ENCODE results near the gene VIM. TPM values are rescaled to one million over a fixed set of nuclear protein-coding genes. Genes with fewer than 3 reads are reported as not detected.

The VIM gene
- total and polyA plus RNA-seq, 2 of the 4 experiments (the other 2 are of a cell fraction), result 4,502 to 6,735 TPM

DNA sequence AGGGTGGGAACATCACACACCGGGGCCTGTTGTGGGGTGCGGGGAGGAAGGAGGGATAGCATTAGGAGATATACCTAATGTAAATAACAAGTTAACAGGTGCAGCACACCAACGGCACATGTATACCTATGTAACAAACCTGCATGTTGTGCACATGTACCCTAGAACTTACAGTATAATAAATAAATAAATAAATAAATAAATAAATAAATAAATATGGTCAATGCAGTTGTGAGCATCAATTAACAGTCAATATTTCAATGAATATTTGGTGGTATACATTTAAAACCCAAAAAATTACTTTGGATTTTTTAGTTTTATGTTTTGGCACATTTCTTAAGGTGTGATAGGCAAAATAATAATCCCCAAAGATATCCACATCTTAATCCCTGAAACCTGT lies 42.2 kb upstream of the VIM start:
- Histone ChIP-seq H3K18ac (ENCODE audit: low read depth, low read length) (no peak overlapping the region), H2BK15ac (ENCODE audit: low read depth, low read length) (no peak overlapping the region), H3K4me3 (ENCODE audit: insufficient read depth, low read depth, low read length) (no peak overlapping the region), H2AFZ (replicated peaks; ENCODE audit: low read length, poor library complexity) (no peak overlapping the region), H3K9me3 (ENCODE audit: control insufficient read depth, insufficient read depth, low read length) (no peaks in the 10 kb centered on the region), H2BK5ac (ENCODE audit: low read depth, low read length, poor library complexity, severe bottlenecking) (no peak overlapping the region), H4K20me1 (ENCODE audit: insufficient read depth, low read length) (no peaks in the 10 kb centered on the region), H4K5ac (ENCODE audit: low read depth, low read length) (no peak overlapping the region), H4K8ac (ENCODE audit: low read depth in 2 of 2, low read length in 2 of 2) (no peak overlapping the region), H3K23ac (ENCODE audit: low read depth, low read length) (no peak overlapping the region), H3K36me3 (ENCODE audit: control insufficient read depth, insufficient read depth, low read length) (no peaks in the 10 kb centered on the region), H3K4me1 (ENCODE audit: control insufficient read depth, insufficient read depth, low read length) (no peaks in the 10 kb centered on the region), H3K79me1 (ENCODE audit: low read depth in 1 of 2, low read length in 2 of 2) (peaks cover 11 to 17% of the 10 kb centered on the region in 2 experiments), H3K4ac (ENCODE audit: low read depth, low read length) (no peak overlapping the region), H2BK120ac (ENCODE audit: low read depth, low read length) (no peak overlapping the region), H2AK9ac (replicated peaks; ENCODE audit: low read depth, low read length, poor library complexity) (no peak overlapping the region), H2BK20ac (ENCODE audit: low read depth, low read length) (no peak overlapping the region), H3K56ac (ENCODE audit: extremely low read depth, insufficient read depth, low read length) (no peak overlapping the region), H3K27me3 (ENCODE audit: control insufficient read depth, insufficient read depth, low read length) (no peaks in the 10 kb centered on the region), H3K4me2 (ENCODE audit: low read depth, low read length) (no peak overlapping the region), H3K9me1 (ENCODE audit: insufficient read depth, low read length) (peaks cover 3% of the 10 kb centered on the region), H3K9ac (ENCODE audit: low read depth, low read length) (no peak overlapping the region), H3K27ac (ENCODE audit: insufficient read depth, low read length) (no peak overlapping the region), H4K91ac (ENCODE audit: insufficient read depth, low read depth, low read length) (no peak overlapping the region), H3K14ac (replicated peaks; ENCODE audit: low read depth, low read length) (no peak overlapping the region), H2AK5ac (ENCODE audit: low read depth, low read length) (no peak overlapping the region)
- WGBS, 2 experiments (ENCODE audit: extremely low coverage in 2 of 2, insufficient read length in 1 of 2), result no CpG with 5 or more reads among the region's 3 CpGs
- no peak for ATAC-seq (ENCODE audit: low read depth)
- in situ Hi-C loops (cut with MboI; ENCODE audit: low sequenced_read_pairs), result no loop called here
- POLR2A ChIA-PET (ENCODE audit: unreplicated experiment), result no interaction called here
- dilution Hi-C loops (cut with HindIII; ENCODE audit: low sequenced_read_pairs, unreplicated experiment), result no loop called here
- intact Hi-C loops (cut with micrococcal nuclease), result no loop called here
- BruUV-seq (replicated peaks), result no TSS peak
- CTCF ChIA-PET, result no interaction called here
- TF ChIP-seq MXI1 (IDR thresholded peaks at IDR 0.05; ENCODE audit: borderline replicate concordance, low read depth, low read length) (no peak), RFX5 (IDR thresholded peaks at IDR 0.05; ENCODE audit: low read depth, low read length) (no peak), RCOR1 (IDR thresholded peaks at IDR 0.05; ENCODE audit: insufficient replicate concordance, low read length) (no peak), CEBPB (IDR thresholded peaks at IDR 0.05; ENCODE audit: low read depth, low read length) (no peak), FOS (IDR thresholded peaks at IDR 0.05; ENCODE audit: low read depth, low read length) (no peak), MAZ (IDR thresholded peaks at IDR 0.05; ENCODE audit: borderline replicate concordance, low read depth, low read length) (no peak), SMC3 (IDR thresholded peaks at IDR 0.05; ENCODE audit: low read depth, low read length) (no peak), NFE2L2 (IDR thresholded peaks at IDR 0.05; ENCODE audit: low read depth, low read length) (no peak), RAD21 (IDR thresholded peaks at IDR 0.05; ENCODE audit: low read length) (no peak), POLR2A (IDR thresholded peaks at IDR 0.05; ENCODE audit: low read depth, low read length) (no peak), CHD1 (IDR thresholded peaks at IDR 0.05; ENCODE audit: low read depth, low read length) (no peak), MAFK (IDR thresholded peaks at IDR 0.05; ENCODE audit: low read depth, low read length) (no peak), BHLHE40 (IDR thresholded peaks at IDR 0.05; ENCODE audit: low read depth, low read length) (no peak)
- TF ChIP-seq, protein P1, sequence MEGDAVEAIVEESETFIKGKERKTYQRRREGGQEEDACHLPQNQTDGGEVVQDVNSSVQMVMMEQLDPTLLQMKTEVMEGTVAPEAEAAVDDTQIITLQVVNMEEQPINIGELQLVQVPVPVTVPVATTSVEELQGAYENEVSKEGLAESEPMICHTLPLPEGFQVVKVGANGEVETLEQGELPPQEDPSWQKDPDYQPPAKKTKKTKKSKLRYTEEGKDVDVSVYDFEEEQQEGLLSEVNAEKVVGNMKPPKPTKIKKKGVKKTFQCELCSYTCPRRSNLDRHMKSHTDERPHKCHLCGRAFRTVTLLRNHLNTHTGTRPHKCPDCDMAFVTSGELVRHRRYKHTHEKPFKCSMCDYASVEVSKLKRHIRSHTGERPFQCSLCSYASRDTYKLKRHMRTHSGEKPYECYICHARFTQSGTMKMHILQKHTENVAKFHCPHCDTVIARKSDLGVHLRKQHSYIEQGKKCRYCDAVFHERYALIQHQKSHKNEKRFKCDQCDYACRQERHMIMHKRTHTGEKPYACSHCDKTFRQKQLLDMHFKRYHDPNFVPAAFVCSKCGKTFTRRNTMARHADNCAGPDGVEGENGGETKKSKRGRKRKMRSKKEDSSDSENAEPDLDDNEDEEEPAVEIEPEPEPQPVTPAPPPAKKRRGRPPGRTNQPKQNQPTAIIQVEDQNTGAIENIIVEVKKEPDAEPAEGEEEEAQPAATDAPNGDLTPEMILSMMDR (conservative IDR thresholded peaks at IDR 0.05; ENCODE audit: low read depth, low read length), result no peak
- TF ChIP-seq, protein P2, sequence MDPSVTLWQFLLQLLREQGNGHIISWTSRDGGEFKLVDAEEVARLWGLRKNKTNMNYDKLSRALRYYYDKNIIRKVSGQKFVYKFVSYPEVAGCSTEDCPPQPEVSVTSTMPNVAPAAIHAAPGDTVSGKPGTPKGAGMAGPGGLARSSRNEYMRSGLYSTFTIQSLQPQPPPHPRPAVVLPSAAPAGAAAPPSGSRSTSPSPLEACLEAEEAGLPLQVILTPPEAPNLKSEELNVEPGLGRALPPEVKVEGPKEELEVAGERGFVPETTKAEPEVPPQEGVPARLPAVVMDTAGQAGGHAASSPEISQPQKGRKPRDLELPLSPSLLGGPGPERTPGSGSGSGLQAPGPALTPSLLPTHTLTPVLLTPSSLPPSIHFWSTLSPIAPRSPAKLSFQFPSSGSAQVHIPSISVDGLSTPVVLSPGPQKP (IDR thresholded peaks at IDR 0.05; ENCODE audit: borderline replicate concordance, low read depth, low read length), result no peak
- TF ChIP-seq, protein P3, sequence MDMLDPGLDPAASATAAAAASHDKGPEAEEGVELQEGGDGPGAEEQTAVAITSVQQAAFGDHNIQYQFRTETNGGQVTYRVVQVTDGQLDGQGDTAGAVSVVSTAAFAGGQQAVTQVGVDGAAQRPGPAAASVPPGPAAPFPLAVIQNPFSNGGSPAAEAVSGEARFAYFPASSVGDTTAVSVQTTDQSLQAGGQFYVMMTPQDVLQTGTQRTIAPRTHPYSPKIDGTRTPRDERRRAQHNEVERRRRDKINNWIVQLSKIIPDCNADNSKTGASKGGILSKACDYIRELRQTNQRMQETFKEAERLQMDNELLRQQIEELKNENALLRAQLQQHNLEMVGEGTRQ (IDR thresholded peaks at IDR 0.05; ENCODE audit: low read depth, low read length), result no peak
- DNase-seq, result no peak

Data from IMR-90 (cell line).